Measurements from ENCODE around the gene ZBTB7C. TPM values are rescaled to one million over a fixed set of nuclear protein-coding genes. Genes with fewer than 3 reads are reported as not detected.

Gene ZBTB7C
- total and polyA plus RNA-seq, 3 experiments from 2014 or later = 0.13 TPM; not detected in 2

DNA sequence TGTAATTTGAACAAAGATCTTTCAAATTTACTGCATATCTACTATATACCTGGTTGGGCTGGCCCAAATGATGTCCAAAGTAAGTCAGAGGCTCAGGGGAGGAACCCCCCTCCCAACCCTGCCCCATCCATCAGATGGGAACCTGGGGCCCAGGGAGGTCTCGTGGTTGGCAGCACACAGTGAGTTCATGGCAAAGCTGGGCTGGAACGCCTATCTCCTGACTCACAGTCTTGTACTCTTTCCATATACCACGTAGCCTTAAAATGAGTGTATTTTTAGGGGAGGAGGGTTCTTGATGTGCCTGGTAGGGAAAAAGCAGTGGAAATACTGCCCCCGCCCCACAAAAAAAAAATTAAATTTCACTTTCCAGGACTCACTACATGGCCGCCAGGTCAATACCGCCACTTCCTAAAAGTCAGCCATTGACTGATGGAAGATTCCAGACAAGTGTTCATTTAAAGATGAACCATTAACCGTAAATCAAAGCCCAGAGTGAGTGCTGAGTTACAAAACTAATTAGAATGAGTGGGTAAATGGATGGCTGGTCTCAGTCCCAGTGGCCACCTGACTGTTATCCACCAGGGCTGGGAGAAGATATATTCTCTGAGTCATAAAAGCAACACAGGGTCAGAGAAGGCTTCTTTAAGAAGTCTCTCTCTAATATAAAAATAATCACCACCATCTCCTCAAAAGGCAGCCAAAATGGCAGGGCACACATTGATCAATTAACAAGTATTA lies 80.5 kb downstream of the ZBTB7C start:
- no peak overlapping the region for H3K27ac Mint-ChIP-seq
- H3K4me1 Mint-ChIP-seq = no peaks in the 10 kb centered on the region
- no peak overlapping the region for H3K4me3 Mint-ChIP-seq
- H3K9me3 Mint-ChIP-seq = peaks cover 0 to 2% (median 0%) of the 10 kb centered on the region in 5 donors
- ChIA-PET POLR2A (no interaction called here), CTCF (no interaction called here)
- Histone ChIP-seq H3K27ac (ENCODE audit: low read depth, low read length) (no peak overlapping the region), H3K27me3 (ENCODE audit: insufficient read depth, low read length, poor library complexity, severe bottlenecking) (no peaks in the 10 kb centered on the region), H3K9me3 (ENCODE audit: low read length) (no peaks in the 10 kb centered on the region), H3K4me3 (ENCODE audit: low read length) (no peak overlapping the region), H3K36me3 (ENCODE audit: insufficient read depth, low read length) (no peaks in the 10 kb centered on the region), H3K4me1 (ENCODE audit: insufficient read depth, low read length) (no peaks in the 10 kb centered on the region)
- peaks cover 5 to 15% of the 10 kb centered on the region in 2 donors for H3K27me3 Mint-ChIP-seq
- H3K36me3 Mint-ChIP-seq = no peaks in the 10 kb centered on the region
- no peak for DNase-seq

DNA sequence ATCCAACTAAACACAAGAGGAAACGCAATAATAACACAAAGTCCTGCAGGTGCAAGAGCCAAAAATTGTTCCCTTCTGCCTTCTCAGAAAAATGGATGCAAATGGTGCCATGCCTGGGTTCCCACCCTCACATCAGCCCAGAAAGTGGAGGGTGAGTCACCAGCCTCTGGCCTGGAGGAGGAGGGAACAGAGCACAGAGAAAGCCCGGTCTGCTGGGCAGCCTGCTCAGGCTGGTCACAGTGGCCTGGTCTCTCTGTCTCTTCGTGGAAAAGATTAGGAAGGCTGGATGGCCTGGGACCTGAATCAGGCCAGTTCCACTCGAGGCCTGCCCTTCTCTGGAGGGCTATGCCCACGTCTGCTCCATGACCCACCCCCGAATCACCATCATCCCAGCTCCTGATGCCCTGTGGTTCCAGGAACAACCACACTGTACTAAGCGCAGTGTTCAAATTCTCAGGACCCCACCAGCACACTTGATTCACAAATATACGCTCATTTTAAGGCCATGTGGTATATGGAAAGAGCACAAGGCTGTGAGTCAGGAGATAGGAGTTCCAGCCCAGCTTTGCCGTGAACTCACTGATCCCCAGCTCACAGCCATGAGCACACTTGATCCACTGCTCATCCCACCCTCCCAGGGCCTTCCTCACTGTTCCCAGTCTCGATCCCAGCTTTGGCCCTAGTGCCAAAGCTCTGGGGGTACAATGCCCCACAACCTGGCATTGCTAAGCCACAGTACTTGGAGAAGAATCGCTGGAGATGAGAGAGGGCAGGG lies 82.1 kb downstream of the ZBTB7C start:
- Histone ChIP-seq H3K9me3 (ENCODE audit: low read length) (no peaks in the 10 kb centered on the region), H3K36me3 (ENCODE audit: insufficient read depth, low read length) (no peaks in the 10 kb centered on the region), H3K4me3 (ENCODE audit: low read length) (no peak overlapping the region), H3K27me3 (ENCODE audit: insufficient read depth, low read length, poor library complexity, severe bottlenecking) (no peaks in the 10 kb centered on the region), H3K4me1 (ENCODE audit: insufficient read depth, low read length) (no peaks in the 10 kb centered on the region), H3K27ac (ENCODE audit: low read depth, low read length) (no peak overlapping the region)
- no peak for DNase-seq
- ChIA-PET CTCF (interaction anchor here (0.7 kb wide), 1 partner anchor 283 kb away, joined by 4 read pairs; no protein-coding TSS in a partner anchor), POLR2A (no interaction called here)
- no peaks in the 10 kb centered on the region for H3K4me1 Mint-ChIP-seq
- H3K36me3 Mint-ChIP-seq = no peaks in the 10 kb centered on the region
- no peak overlapping the region for H3K27ac Mint-ChIP-seq
- H3K9me3 Mint-ChIP-seq = peaks cover 0 to 2% (median 0%) of the 10 kb centered on the region in 5 donors
- H3K4me3 Mint-ChIP-seq = peak overlapping the region in 1 of 7 donors; percentile 25
- H3K27me3 Mint-ChIP-seq = peaks cover 5 to 7% of the 10 kb centered on the region in 2 donors

DNA sequence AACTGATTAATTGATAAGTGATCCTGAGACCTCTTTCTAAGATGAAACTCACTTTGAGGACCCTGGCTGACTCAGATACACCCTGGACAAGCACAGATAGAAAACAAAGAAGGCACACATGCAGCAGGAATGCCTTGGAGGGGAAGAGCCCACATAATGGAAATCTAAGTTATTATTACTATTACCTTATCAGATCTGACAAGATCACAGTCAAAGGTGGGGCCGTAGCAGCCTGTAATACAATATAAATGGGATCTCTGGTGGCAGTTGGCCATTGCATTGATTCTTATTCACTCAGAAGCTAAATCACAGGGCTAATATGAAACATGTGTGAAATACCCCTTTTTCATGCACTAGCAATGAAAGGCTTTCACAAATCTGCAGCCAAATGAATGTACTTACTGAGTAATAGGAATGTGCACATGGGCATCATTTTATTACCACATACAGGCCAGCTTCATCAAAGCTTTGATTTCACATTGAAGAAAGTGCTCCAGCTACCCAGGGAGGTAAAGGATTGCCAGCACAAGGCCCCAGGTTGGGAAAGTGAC lies 84.0 kb downstream of the ZBTB7C start:
- no peaks in the 10 kb centered on the region for H3K36me3 Mint-ChIP-seq
- no peak for DNase-seq
- no peak overlapping the region for H3K27ac Mint-ChIP-seq
- Histone ChIP-seq H3K4me1 (ENCODE audit: insufficient read depth, low read length) (no peaks in the 10 kb centered on the region), H3K36me3 (ENCODE audit: insufficient read depth, low read length) (no peaks in the 10 kb centered on the region), H3K4me3 (ENCODE audit: low read length) (no peak overlapping the region), H3K27ac (ENCODE audit: low read depth, low read length) (no peak overlapping the region), H3K9me3 (ENCODE audit: low read length) (no peaks in the 10 kb centered on the region), H3K27me3 (ENCODE audit: insufficient read depth, low read length, poor library complexity, severe bottlenecking) (no peaks in the 10 kb centered on the region)
- peaks cover 1 to 5% of the 10 kb centered on the region in 2 donors for H3K27me3 Mint-ChIP-seq
- no peaks in the 10 kb centered on the region for H3K4me1 Mint-ChIP-seq
- CTCF ChIA-PET = no interaction called here
- no peak overlapping the region for H3K4me3 Mint-ChIP-seq
- POLR2A ChIA-PET = no interaction called here
- no peaks in the 10 kb centered on the region for H3K9me3 Mint-ChIP-seq

DNA sequence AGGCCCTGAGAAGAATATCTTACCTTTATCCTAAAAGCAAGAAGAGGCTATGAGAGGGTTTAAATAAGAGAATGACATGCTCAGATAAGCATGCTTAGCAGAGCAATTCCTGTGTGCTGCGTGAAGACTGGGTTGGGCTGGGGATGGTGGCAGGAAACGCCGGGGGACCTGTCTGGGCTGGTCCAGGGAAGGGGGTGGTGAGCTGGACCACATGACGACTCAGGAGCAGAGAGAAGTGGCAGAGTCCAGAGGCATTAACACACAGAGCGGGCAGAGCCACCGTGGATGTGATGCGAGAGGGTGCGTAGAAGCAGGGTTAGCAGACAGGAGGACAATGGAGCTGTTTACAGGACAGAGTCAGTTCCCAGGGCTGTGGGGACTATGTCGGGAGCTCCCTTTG lies 84.5 kb downstream of the ZBTB7C start:
- ChIA-PET CTCF (no interaction called here), POLR2A (no interaction called here)
- Histone ChIP-seq H3K27me3 (ENCODE audit: insufficient read depth, low read length, poor library complexity, severe bottlenecking) (peaks cover 4% of the 10 kb centered on the region), H3K36me3 (ENCODE audit: insufficient read depth, low read length) (no peaks in the 10 kb centered on the region), H3K4me1 (ENCODE audit: insufficient read depth, low read length) (no peaks in the 10 kb centered on the region), H3K27ac (ENCODE audit: low read depth, low read length) (no peak overlapping the region), H3K9me3 (ENCODE audit: low read length) (no peaks in the 10 kb centered on the region), H3K4me3 (ENCODE audit: low read length) (no peak overlapping the region)
- H3K27ac Mint-ChIP-seq = no peak overlapping the region
- DNase-seq = no peak
- H3K36me3 Mint-ChIP-seq = no peaks in the 10 kb centered on the region
- no peaks in the 10 kb centered on the region for H3K4me1 Mint-ChIP-seq
- H3K4me3 Mint-ChIP-seq = no peak overlapping the region
- H3K27me3 Mint-ChIP-seq = peaks cover 5 to 7% of the 10 kb centered on the region in 2 donors
- no peaks in the 10 kb centered on the region for H3K9me3 Mint-ChIP-seq

DNA sequence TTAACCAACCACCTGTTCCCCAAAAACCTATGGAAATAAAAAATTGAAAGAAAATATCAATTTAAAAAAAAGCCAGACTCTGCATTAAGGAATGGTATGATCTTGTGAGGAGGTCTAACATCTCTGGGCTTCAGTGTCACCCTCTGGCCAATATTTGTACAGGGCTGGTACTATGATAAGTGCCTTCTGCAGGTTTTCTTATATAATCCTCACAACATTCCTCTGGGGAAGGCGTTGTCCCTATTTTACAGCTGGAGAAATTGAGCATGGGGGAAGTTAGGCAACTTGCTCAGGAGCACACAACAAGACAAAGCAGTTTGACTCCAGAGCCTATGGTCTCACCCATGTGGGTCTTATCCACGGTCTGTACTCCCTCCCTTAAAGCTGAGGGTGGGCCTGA lies 86.0 kb downstream of the ZBTB7C start:
- Mint-ChIP-seq H3K36me3 (no peaks in the 10 kb centered on the region), H3K27ac (no peak overlapping the region), H3K4me1 (no peaks in the 10 kb centered on the region), H3K27me3 (peaks cover 5 to 7% of the 10 kb centered on the region in 2 donors), H3K4me3 (no peak overlapping the region), H3K9me3 (no peaks in the 10 kb centered on the region)
- DNase-seq = no peak
- ChIA-PET POLR2A (no interaction called here), CTCF (no interaction called here)
- H3K4me3 ChIP-seq (ENCODE audit: low read length) = no peak overlapping the region
- H3K27me3 ChIP-seq (ENCODE audit: insufficient read depth, low read length, poor library complexity, severe bottlenecking) = peaks cover 4% of the 10 kb centered on the region
- no peak overlapping the region for H3K27ac ChIP-seq (ENCODE audit: low read depth, low read length)
- no peaks in the 10 kb centered on the region for H3K9me3 ChIP-seq (ENCODE audit: low read length)
- H3K4me1 ChIP-seq (ENCODE audit: insufficient read depth, low read length) = no peaks in the 10 kb centered on the region
- no peaks in the 10 kb centered on the region for H3K36me3 ChIP-seq (ENCODE audit: insufficient read depth, low read length)

DNA sequence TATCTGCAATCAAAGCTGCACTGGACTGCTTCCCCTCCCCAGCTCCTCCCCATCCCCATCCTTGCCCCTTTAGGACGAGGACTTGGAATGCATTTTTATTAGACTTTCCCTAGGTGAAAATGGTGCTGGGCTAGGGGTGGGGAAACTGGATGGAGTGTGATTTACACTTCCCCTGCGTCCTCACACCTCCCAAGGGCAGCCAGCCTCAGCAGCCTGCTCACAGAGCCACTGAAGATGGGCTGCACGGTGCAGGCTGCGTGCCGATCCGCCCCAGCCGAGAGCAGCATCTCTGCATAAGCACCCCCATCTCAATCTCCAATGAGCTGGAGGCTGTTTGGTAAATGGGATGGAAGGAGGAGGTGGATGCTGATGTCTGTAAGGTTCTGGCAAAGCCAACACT lies 87.6 kb downstream of the ZBTB7C start:
- Mint-ChIP-seq H3K4me3 (no peak overlapping the region), H3K4me1 (no peaks in the 10 kb centered on the region), H3K27ac (no peak overlapping the region), H3K27me3 (peaks cover 7 to 8% of the 10 kb centered on the region in 2 donors), H3K9me3 (no peaks in the 10 kb centered on the region), H3K36me3 (no peaks in the 10 kb centered on the region)
- Histone ChIP-seq H3K4me3 (ENCODE audit: low read length) (no peak overlapping the region), H3K27me3 (ENCODE audit: insufficient read depth, low read length, poor library complexity, severe bottlenecking) (peaks cover 4% of the 10 kb centered on the region), H3K27ac (ENCODE audit: low read depth, low read length) (no peak overlapping the region), H3K9me3 (ENCODE audit: low read length) (no peaks in the 10 kb centered on the region), H3K4me1 (ENCODE audit: insufficient read depth, low read length) (no peaks in the 10 kb centered on the region), H3K36me3 (ENCODE audit: insufficient read depth, low read length) (no peaks in the 10 kb centered on the region)
- POLR2A ChIA-PET = no interaction called here
- CTCF ChIA-PET = no interaction called here
- DNase-seq = no peak

DNA sequence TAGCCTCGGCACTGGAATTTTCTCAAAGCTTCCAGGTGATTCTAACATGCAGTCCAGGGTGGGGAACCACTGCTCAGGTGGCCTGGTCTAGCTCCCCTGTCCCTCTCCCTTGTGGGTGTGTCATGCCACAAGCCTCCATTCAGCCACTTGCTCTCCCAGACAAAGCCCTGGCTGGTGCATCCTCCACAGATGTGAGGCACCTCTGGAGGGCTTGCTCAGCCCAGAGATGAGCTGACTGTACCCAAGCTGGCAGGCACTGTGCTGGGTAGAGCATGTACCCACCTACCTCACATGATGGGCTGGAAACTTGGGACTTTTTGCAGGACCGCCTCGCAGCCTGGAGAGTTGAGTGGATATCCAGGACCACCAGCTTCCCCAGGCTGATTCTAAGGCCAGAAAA lies 88.1 kb downstream of the ZBTB7C start:
- Histone ChIP-seq H3K9me3 (ENCODE audit: low read length) (no peaks in the 10 kb centered on the region), H3K4me1 (ENCODE audit: insufficient read depth, low read length) (no peaks in the 10 kb centered on the region), H3K4me3 (ENCODE audit: low read length) (no peak overlapping the region), H3K27ac (ENCODE audit: low read depth, low read length) (no peak overlapping the region), H3K27me3 (ENCODE audit: insufficient read depth, low read length, poor library complexity, severe bottlenecking) (peaks cover 4% of the 10 kb centered on the region), H3K36me3 (ENCODE audit: insufficient read depth, low read length) (no peaks in the 10 kb centered on the region)
- H3K27ac Mint-ChIP-seq = no peak overlapping the region
- peaks cover 7 to 9% of the 10 kb centered on the region in 2 donors for H3K27me3 Mint-ChIP-seq
- no peak for DNase-seq
- no peaks in the 10 kb centered on the region for H3K4me1 Mint-ChIP-seq
- no peaks in the 10 kb centered on the region for H3K36me3 Mint-ChIP-seq
- ChIA-PET POLR2A (no interaction called here), CTCF (no interaction called here)
- H3K4me3 Mint-ChIP-seq = no peak overlapping the region
- H3K9me3 Mint-ChIP-seq = no peaks in the 10 kb centered on the region

DNA sequence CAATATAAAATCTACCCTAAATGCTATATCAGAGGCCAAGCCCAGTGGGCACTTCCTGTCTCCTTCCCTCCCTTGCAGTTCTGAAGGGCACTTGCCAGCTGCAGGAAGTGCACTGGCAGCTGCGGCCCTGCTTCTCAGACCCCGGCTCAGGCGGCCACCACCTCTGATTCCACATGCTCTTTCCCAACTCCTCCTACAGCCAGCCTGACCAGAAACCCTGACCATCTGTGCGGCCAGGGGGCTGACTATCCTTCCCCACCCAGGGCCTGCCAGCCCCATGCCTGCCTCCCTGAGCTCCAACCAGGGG lies 88.6 kb downstream of the ZBTB7C start:
- CTCF ChIA-PET = no interaction called here
- Histone ChIP-seq H3K36me3 (ENCODE audit: insufficient read depth, low read length) (no peaks in the 10 kb centered on the region), H3K4me3 (ENCODE audit: low read length) (no peak overlapping the region), H3K9me3 (ENCODE audit: low read length) (no peaks in the 10 kb centered on the region), H3K27ac (ENCODE audit: low read depth, low read length) (no peak overlapping the region), H3K27me3 (ENCODE audit: insufficient read depth, low read length, poor library complexity, severe bottlenecking) (peaks cover 4% of the 10 kb centered on the region), H3K4me1 (ENCODE audit: insufficient read depth, low read length) (no peaks in the 10 kb centered on the region)
- POLR2A ChIA-PET = no interaction called here
- no peak overlapping the region for H3K4me3 Mint-ChIP-seq
- H3K9me3 Mint-ChIP-seq = no peaks in the 10 kb centered on the region
- H3K27ac Mint-ChIP-seq = peak overlapping the region in 1 of 8 donors; percentile 48
- no peaks in the 10 kb centered on the region for H3K4me1 Mint-ChIP-seq
- H3K27me3 Mint-ChIP-seq = peaks cover 7 to 11% of the 10 kb centered on the region in 2 donors
- DNase-seq = no peak
- H3K36me3 Mint-ChIP-seq = no peaks in the 10 kb centered on the region
